ENCODE measurements around the gene METRNL.
A peak's percentile ranks its signal among the peaks of the same experiment; 100 is the strongest.

METRNL gene

DNA sequence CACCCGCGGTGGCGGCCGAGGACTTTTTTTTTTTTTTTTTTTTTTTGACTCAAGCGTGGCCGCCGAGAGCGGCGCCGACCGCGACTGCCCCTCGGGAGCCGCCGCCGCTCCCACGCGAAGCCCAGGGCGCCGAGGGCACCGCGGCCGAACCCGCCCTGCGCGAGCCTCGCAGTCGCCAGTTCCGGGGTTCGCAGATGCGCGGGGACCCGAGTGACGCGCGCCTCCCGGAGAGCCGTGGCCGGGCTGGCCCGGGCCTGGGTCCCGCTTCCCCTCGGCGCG lies 1.1 kb downstream of the METRNL start:
- no peak for DNase-seq (ENCODE audit: low read depth)

DNA sequence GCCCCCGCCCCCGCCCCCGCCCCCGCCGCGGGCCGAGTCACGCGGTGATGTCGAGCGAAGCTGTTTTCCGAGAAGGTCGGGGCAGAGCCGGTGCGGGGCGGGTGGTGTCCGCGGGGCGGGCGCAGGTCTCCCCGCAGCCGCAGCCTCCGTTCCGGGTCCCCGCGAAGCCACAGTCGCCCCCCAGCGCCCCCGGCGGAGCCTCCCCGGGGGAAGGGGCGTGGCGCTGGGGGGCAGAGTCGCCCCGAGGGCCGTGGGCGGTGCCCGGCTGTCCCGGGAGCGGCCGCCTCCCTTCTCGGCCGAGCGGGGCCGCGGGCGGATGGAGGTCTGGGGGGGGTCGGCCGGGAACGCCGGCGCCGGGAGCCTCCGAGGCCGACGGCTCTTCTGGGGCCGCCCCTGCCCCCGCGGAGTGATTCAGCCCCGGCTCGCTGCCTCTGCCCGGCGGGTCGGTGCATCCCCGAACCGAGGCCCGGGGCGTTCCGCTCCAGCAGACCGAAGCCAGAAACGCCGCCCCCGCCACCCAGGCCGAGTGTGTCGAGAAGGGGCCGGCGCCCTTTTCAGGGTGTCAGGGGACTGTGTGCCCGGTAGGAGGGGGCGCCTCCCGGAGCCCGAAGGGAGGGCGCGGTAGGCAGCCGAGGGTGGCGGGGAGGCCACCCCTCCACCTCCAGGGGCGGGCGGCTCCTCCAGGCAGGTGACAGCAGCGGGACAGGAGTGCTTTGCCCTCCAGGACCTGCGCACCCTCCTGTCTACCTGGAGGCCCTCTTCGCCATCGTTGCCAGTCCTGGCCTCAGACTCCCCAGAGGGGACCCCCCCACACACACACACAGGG lies 1.7 kb downstream of the METRNL start:
- no peak for DNase-seq (ENCODE audit: low read depth)

DNA sequence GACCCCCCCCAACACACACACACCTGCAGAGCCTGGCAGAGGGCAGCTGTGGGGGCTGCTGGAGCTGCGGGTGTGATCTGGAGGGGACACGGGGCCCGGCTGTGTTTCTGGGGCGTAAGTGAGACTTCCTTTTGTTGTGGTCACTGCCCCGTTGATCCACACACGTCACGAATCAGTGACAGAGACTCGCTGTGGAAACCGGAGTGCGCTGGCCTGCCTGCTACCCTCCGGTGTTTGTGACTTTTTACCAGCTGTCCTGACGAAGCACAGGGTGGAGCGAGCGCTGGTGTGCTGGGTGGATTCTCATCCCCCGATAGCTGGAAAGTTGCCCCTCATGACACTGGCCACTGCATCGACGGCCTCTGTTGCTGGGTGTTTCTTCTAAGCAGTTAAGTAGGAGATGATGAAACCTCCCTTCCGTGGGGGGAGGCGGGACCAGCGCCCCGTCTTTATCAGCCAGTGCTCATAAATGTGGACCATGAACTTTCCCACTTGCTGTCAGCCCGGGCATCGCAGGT lies 2.3 kb downstream of the METRNL start:
- DNase-seq (ENCODE audit: low read depth) = no peak

DNA sequence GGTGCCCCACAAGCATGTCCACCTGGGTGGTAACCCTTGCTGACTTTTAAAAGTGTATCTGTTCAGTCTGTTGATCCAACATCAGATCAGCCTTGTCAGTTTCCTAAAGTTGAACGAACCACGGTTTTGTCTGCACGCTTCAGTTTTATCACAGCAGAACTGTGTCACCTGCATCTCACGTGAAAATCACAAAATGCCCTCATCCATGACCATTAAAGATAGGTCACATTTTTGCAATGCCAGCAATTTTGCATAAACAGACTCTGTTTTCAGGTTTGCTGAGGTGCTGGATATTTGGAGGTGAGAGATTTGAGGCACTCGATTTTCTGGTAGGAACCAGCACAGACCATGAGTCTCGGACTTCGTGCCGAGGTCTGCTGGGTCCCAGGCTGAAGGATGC lies 3.0 kb downstream of the METRNL start:
- no peak for DNase-seq (ENCODE audit: low read depth)

DNA sequence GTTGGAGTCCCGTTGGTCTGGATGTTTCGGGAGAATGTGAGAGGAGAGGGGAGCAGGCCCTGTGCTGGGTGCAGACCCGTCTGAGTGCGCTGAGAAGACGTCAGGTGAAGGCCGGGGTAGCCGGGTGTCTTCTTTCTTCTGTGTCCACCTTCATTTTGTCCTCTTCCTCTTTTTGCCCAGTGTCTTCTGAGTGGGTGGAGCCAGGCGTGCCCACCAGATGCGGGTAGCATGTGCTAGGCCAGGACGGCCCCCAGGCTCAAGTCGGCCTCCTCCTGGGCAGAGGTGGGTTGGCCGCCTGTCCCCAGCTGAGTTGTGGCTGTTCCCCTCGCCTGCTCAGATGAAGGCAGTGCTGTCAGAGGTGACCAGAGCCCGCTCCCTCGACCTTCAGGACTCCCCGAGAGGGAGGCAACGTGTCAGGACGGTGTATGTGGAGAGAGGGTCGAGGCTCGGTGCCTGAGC lies 3.5 kb downstream of the METRNL start:
- no peak for DNase-seq (ENCODE audit: low read depth)

DNA sequence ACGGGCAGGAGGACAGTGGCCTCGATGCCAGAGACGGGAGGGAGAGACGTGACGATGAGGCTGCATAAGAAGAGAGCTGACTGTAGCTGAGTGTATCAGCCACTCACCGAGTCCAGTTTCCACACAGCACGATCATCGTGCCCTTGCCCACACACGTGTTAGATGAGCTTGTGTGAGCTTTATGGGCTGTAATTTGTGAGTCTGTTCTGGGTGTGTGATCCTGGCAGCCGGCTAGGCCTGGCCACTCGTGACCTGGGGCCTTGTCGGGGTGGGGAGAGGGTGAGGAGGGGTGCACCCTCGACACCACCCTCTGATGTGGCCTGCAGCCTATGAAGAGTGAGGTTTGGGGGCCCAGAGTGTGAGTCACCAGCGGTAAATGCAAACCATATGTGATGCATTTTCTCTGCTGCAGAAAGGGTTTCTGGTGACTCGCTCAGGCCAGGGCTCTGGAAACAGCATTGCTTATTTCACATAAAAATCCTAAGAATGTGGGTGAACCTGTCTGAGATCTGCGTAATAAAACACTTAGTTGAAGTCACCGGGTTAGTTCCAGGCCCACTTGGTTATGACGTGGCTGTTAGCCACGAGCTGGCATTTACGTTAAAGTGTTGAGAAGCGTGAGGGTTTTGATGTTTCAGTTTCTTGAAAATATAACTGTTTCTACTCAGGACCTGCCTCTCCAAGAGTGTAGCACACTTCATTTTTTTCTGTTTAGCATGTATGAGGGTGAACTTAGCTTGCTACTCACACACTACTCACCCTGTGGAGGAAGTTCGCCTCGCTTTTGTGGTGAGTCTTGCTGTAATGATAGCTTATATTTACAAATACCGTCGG lies 4.2 kb downstream of the METRNL start:
- DNase-seq (ENCODE audit: low read depth) = peak; percentile 40

DNA sequence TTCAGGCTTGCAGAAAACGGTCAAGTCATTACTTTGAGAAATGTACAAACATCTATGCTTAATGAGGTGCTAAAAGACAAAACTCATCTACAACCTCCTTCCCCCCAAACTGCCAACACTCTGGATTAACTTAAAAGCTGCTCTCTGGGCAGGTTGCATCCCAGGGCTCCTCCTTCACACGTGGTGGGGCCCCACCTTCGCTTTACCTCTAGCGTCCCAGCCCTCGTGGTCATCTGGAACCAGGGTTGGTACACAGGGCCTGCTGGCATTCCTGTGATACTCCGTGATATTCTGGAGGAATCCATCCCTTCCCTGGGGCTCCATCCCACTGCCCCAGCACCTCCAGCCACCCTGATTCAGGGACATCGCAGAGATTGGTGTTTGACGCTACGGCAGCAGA lies 4.8 kb downstream of the METRNL start:
- no peak for DNase-seq (ENCODE audit: low read depth)

DNA sequence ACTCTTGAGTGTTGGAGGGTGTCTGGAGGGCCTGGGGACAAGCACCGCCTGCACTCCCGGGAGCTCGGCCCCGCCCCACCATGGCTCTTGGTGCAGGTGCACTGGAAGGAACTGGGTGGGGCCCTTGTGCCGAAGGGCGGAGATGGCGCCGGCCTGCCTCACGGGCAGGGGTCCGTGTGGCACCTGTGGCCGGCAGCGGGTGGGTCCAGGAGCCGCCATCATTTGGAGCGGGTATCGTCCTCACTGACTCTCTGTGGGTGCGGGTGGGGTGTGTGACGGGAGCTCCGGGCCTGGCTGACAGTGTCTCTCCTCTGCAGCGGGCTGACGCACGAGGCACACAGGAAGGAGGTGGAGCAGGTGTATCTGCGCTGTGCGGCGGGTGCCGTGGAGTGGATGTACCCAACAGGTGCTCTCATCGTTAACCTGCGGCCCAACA lies 5.2 kb downstream of the METRNL start:
- DNase-seq (ENCODE audit: low read depth) = no peak

DNA sequence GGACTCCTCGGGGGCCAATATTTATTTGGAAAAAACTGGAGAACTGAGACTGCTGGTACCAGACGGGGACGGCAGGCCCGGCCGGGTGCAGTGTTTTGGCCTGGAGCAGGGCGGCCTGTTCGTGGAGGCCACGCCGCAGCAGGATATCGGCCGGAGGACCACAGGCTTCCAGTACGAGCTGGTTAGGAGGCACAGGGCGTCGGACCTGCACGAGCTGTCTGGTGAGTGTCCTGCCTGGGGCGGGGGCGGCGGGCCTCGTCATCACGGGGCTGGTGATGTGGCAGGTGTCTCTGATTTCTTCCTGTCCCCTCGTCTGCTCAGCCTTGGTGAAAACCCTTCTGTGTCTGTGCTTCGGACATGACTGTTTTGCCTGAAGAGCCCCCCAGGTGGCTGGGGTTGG lies 5.7 kb downstream of the METRNL start:
- DNase-seq (ENCODE audit: low read depth) = no peak

DNA sequence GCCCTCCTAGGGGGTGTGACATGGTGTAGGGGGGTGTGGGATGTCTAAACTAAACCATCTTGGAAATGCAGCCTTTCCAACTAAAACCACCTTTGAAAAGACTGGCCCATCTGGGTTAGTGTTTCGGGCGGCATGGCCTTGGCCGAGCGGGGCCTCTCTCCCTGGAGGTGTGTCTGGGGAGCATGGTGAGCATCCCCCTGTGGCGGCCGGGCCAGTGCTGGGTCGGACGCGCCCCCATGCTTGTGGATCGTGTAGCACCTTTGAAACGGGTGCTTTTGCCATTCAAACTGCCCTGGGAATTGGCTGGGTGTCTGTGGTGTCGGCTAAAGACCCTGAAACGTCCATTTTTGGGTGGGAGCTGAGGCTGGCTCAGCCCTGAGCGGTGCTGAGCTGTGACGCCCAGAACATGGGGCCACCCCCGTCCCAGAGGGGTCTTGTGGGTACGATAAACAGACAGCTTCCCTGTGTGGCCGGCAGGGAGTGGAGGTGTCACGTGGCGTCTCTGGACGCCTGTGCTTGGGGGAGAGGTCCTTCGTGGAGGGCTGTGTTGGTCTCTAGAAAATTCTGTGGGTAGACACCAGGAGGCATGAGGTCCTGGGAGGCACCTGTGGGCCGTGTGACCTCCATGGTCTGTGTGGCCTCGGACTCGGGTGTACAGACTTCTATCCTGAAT lies 6.3 kb downstream of the METRNL start:
- DNase-seq (ENCODE audit: low read depth) = no peak

DNA sequence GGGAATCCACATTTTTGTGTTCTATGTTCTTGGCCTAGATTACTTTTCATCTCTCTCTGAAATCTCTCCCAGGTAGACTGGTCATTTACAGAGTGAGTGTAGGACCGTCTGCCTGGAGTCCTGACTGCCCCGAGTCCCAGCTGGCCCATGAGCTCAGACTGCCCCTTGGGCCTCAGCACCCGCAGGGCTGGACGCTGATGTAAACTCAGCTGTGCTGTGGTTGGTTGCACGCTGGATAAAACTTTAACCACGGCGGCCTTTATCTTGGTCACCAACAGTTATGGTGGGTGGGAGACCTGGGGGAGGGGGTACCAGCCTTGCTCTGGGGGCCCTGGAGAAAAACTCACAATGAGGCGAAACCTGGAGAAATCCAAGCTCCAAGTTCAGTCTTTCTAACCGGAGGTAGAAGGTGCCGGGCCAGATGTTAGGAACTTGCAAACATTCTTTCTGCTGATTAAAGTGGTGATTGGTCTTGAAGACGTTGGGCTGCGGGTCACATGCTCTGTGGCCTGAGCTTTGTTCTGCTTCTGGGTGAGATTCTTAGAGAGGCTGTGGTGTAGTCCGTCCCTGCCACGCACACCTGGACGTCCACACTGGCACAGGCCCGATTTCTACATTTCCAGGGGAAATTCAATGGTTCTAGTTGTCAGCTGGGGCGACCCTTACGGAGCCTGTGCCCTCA lies 6.9 kb downstream of the METRNL start:
- no peak for DNase-seq (ENCODE audit: low read depth)

DNA sequence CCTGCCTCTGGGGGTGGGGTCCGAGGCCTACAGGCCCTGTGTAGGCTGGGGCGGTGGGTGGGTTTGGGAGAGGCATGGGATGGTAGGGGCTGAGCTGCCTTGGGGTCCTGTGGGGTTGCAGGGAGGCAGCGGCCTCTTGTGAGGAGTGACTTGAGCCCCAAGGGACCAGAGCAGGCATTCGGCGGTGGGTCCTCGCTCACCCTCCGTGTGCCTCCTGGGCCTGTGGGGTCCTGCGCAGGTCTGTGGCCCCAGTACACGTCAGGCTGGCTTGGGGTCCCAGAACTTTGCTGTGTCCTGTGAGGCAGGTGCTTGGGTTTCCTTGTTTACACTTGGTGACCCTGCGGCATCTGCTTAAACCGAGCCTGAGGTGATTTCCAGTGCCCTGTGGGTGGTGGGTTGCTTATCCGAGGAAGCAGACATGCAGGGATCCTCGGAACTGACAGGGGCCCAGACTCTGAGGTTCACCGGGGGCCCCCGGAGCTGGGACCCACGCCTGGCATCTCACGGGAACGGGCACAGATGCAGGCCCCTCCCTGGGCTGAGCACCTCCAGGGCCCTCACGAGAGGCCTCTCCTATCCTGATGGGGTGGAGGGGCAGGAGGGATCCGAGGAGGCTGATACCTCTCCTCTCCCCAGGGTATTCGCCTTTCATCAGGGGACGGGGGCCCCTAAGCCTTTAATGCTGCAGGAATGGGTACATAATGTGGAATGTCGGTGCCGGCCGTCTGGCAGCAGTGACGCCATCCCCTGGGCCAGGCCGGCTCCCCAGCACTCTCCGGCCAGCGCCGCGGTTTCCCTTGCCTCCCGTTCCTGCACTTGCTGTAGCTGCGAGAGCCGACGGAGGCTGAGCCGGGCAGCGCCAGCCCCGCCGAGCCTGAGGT lies 7.7 kb downstream of the METRNL start:
- no peak for DNase-seq (ENCODE audit: low read depth)

DNA sequence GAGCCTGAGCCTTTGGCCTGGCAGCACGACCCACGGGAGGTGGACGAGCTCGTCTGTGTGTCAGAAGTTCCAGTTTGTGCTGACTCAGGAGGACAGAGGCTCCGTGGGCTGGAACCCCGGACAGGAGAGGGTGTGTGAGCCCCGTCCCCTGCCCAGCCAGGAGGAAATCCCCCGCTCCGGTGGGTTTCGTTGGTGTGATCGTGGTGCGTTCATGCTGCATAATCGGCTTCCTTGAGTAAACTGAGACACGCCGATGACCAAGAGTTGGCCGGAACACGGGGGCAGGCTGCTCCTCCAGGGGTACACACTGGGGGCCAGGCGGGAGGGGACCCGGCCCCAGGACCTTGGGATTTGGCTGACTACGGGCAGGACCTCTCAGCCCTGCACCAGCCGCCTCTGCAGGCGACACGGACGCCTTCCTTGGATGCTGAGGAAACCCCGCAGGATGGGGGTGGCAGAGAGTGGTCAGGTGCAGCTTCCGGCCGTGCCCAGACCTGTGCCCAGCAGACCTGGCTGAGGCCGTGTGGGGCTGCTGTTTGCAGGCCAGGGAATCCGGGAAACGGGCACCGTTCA lies 8.5 kb downstream of the METRNL start:
- DNase-seq (ENCODE audit: low read depth) = no peak

DNA sequence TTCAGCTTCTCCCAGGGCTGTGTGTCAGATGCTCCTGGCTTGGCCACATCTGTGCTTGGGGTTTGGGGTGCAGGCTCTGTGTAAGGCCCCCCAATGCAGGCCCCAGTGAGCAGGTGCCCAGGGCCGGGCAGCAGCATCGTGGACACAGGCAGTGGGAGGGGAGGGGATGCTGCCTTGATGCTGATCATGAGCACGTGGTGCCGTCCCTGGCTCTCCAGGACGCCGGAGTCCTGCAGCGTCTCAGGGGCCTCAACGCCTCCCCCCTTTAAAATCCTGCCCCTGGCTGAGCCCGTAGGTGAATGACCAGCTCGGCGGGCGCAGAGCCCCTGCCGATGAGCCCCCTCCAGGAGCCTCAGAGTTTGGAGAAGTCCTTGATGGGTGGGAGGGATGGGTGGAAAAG lies 9.0 kb downstream of the METRNL start:
- DNase-seq (ENCODE audit: low read depth) = no peak

DNA sequence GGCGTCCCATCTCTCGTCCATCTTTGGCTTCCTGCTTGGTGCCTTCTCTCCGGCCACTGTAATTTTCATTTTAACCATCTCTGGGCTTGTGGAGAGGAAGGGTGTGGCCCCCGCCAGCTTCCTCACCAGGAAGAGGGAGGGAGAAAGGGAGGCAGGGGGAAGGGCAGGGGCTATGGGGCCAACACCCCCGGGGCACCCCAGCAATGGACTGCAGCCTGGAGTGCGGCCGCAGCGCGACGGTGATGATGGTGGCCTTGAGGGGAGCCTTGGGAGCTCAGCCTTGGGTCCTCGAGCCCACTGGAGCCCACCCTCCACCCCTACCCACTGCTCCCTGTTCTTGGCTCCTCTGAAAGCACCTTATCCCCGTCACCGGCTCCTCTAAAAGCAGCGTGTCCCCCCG lies 9.5 kb downstream of the METRNL start:
- DNase-seq (ENCODE audit: low read depth) = no peak

DNA sequence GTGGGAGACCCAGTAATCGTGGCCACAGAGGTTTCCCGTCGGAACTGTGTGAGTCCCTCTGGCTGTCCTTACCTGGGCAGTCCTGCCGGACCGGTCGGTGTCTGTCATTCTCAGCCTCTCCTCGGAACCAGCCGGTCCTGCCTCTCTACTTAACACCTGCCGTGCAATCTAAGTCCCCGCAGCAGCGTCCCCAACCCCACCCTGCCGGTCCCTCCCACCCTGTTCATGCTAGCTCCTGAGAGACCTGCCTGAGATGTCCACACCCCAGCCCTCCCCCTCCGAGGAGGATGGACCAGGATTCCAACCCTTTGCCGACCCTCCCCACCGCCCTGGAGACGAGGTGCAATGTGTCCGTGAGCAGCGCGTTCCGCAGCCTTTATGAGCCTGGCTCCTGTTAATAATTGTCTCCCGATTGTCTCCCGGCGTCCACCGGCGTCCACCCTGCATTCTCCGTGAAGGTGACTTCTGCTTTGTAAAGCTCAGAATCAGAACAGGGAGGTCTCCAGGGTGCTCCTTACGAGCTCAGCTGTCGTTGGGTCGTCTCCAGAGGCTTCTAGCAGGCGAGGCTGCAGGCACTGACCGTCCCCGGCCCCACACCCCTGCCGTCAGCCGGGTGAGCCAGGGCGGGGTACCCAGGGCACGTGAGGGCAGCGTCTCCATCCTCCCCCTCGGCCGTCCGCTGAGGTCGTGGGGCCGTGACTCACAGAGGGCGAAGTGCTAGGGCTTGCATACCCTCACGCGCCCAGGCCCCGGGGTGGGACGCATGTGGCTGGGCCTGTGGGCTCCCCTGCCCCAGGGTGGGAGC lies 10.1 kb downstream of the METRNL start:
- no peak for DNase-seq (ENCODE audit: low read depth)

DNA sequence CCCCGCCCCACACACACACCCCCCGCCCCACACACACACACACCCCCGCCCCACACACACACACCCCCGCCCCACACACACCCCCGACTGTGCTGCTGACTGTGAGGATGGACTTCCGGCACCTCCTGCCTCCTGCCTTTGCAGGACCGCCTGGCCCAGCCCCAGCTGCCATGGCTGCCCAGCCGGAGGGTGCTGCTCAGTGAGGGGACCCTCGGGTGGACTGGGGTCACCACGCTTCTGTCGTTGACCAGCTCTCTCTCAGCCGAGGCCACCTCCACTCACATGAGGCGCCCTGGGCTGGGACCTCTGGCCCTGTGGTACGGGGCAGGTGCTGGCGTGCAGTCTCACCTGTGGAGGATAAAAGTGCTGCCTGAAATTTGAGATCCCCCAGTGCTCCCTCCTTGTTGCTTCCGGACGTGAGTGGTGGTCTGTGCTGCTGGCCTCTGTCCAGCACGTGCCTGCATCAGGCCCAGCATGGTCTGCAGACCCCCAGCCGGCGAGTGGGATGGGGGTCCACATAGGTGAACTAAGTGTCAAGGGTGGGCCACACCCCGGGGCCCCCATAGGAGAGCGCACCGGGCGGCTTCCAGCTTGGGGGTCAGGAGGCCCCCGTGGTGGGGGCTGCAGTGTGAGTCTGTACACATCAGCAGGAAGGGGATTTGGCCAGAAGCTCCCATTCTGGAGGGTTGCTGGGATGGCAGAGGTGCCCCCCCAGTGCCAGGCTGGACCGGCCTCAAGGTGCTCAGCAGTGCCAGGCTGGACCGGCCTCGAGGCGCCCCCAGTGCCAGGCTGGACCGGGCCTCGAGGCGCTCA lies 11.2 kb downstream of the METRNL start:
- DNase-seq (ENCODE audit: low read depth) = no peak

DNA sequence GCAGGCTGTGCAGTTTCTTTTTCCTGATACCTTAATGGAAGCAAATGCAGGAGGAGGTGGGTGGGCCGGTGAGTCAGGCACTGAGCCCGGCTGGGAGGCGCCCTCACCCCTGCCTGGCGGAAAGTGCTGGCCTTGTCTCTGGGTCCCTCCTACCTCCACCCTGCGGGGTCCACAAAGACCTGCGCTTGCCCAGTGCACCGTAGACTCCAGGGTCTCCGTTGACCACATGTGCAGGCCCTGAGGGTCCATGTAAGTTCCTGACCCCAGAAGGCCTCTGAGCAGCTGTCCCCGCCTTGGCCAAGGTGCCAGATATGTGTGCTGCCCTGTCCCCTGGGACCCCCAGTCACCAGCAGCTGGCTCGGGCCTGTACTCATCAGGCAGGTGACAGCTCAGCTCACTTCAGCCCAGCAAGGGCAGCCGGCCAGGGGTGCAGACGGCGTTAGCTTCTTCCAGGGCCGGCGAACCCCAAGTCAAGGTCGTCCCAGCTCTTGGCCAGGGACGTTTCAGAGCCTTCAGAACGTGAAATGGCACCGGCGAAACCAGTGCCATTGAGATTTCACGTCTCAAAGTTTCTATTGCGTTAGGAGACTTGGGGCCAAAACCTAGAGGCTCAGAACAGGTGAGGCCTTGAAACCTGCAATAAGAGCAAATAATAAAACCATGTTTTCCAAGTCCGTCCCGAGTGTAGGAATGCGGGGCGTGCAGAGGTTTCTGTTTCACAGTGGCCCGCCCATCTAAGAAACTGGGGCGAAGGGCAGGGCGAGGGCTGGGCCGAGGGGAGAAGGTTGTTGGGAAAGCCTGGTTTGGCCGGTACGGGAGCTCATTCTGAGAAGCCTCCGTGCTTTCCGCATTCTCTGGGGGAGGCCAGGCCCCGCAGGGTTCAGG lies 12.1 kb downstream of the METRNL start:
- no peak for DNase-seq (ENCODE audit: low read depth)

All from stimulated activated CD8-positive, alpha-beta memory T cell treated with anti-CD3 and anti-CD28 coated beads, Interleukin-12 subunit alpha, Interleukin-12 subunit beta, amount 100 ng/mL, for 1 hour (primary cell).